HepG2 (cell line): Measurements from ENCODE around the gene GIPC3. TPM values are rescaled to one million over a fixed set of nuclear protein-coding genes. Genes with fewer than 3 reads are reported as not detected.
A peak's percentile ranks its signal among the peaks of the same experiment; 100 is the strongest.

Experiments used
- ATAC-seq: fragments of 200-7000 bp; cut with Tn5 transposase; 3 replicates; pipeline ENCODE4 v1.9.1; 2020; ENCODE audit warnings: mild to moderate bottlenecking, moderate library complexity
- BruUV-seq: library from RNA; stranded (reverse); fragments of 400-500 nt; replicated peaks from 2 replicates; lab custom pipeline; 2021; lab: Mats Ljungman, UMichigan
- CTCF ChIA-PET: fragments of 300-600 bp; formaldehyde crosslinking; extraction: SDS; loops from one replicate; lab custom pipeline; 2021; ENCODE audit warnings: low total read pairs, inconsistent platforms, low intra/inter-chr PET ratio; lab: Yijun Ruan, JAX
- POLR2A ChIA-PET: fragments of 350-600 bp; sonication (Branson Sonifier 250); formaldehyde crosslinking; loops from one replicate; lab custom pipeline; 2020; ENCODE audit warnings: antibody characterized with exemption, inconsistent platforms; lab: Yijun Ruan, JAX
- DNase-seq: peaks from one replicate; pipeline ENCODE4 v3.0.0-alpha.2; 2015; ENCODE audit warnings: low spot score
- FAIRE-seq: peaks from 3 replicates; lab custom pipeline; 2011; peaks lifted over from hg19 to GRCh38; lab: Jason Lieb, UNC
- H2AFZ ChIP-seq: one replicate; pipeline ENCODE4 v1.6.1; 2011; ENCODE audit warnings: low read length, inconsistent platforms
- H3K27ac ChIP-seq: fragments of 300-600 bp; 3 replicates; pipeline ENCODE4 v1.8.0; 2011; ENCODE audit warnings: mixed run types, mild to moderate bottlenecking, mixed read lengths, low read length, inconsistent platforms; ENCODE audit not compliant: insufficient read depth; ENCODE audit errors: extremely low read length
- H3K27me3 ChIP-seq, 2 experiments: fragments of 200-600 bp in 1 of 2; 2 replicates in 1 of 2; 3 replicates in 1 of 2; pipeline versions ENCODE4 v1.6.0 to v1.8.0; 2011; ENCODE audit warnings: low read length in 2 of 2, mild to moderate bottlenecking in 2 of 2, moderate library complexity in 2 of 2, inconsistent platforms in 1 of 2; ENCODE audit not compliant: insufficient read depth in 2 of 2, control insufficient read depth in 1 of 2
- H3K36me3 ChIP-seq, 2 experiments: fragments of 200-600 bp in 1 of 2; replicated peaks in 1 of 2; 2 replicates in 1 of 2; 3 replicates in 1 of 2; pipeline versions ENCODE4 v1.5.1 to v1.8.0; 2011; ENCODE audit warnings: low read length in 2 of 2, inconsistent platforms in 1 of 2; ENCODE audit not compliant: insufficient read depth in 2 of 2, control insufficient read depth in 1 of 2
- H3K4me1 ChIP-seq: 2 replicates; pipeline ENCODE4 v1.5.1; 2012; ENCODE audit warnings: low read length, inconsistent platforms; ENCODE audit not compliant: insufficient read depth
- H3K4me2 ChIP-seq: 2 replicates; pipeline ENCODE4 v1.6.0; 2011; ENCODE audit warnings: low read depth, low read length, inconsistent platforms
- H3K4me3 ChIP-seq, 3 experiments: fragments of 200-600 bp in 1 of 3; sonication (generic), shearing (Covaris generic) in 1 of 3; replicated peaks in 1 of 3; 2 replicates each; pipeline ENCODE4 v1.5.1; 2011 to 2016; ENCODE audit warnings: low read length in 3 of 3, inconsistent platforms in 2 of 3, low read depth in 2 of 3, mild to moderate bottlenecking in 2 of 3, control low read depth in 1 of 3, mixed read lengths in 1 of 3; ENCODE audit not compliant: insufficient read depth in 1 of 3
- H3K79me2 ChIP-seq: one replicate; pipeline ENCODE4 v1.6.1; 2011; ENCODE audit warnings: low read length, inconsistent platforms; ENCODE audit not compliant: insufficient read depth
- H3K9ac ChIP-seq: 2 replicates; pipeline ENCODE4 v1.6.0; 2011; ENCODE audit warnings: mild to moderate bottlenecking, low read depth, low read length, inconsistent platforms; ENCODE audit not compliant: insufficient read depth
- H3K9me3 ChIP-seq: 2 replicates; pipeline ENCODE4 v1.5.1; 2012; ENCODE audit warnings: mild to moderate bottlenecking, low read length
- H4K20me1 ChIP-seq: 2 replicates; pipeline ENCODE4 v1.6.0; 2011; ENCODE audit warnings: inconsistent platforms, mild to moderate bottlenecking, low read length, moderate library complexity; ENCODE audit not compliant: insufficient read depth
- ETV6 ChIP-seq: sonication (generic); formaldehyde crosslinking; conservative IDR thresholded peaks from 2 replicates; pipeline ENCODE4 v1.4.0; 2020; ENCODE audit warnings: missing genetic modification reagents
- FOSL2 ChIP-seq: sonication (generic); formaldehyde crosslinking; IDR thresholded peaks from 2 replicates; pipeline ENCODE4 v1.4.0; 2020; ENCODE audit warnings: missing genetic modification reagents
- MAZ ChIP-seq, 2 experiments: sonication (generic) in 1 of 2; formaldehyde crosslinking in 1 of 2; IDR thresholded peaks; 2 replicates each; pipeline versions ENCODE4 v1.5.0 to v1.6.1; 2012 to 2020; ENCODE audit warnings: low read depth in 2 of 2, mild to moderate bottlenecking in 2 of 2, borderline replicate concordance in 1 of 2, improper control_type of control experiment in 1 of 2, low read length in 1 of 2, missing genetic modification reagents in 1 of 2, moderate library complexity in 1 of 2
- MIXL1 ChIP-seq: IDR thresholded peaks from 2 replicates; pipeline ENCODE4 v1.6.1; 2016
- MLLT10 ChIP-seq: sonication (generic); formaldehyde crosslinking; IDR thresholded peaks from 2 replicates; pipeline ENCODE4 v1.4.0; 2020; ENCODE audit warnings: missing genetic modification reagents
- ZNF121 ChIP-seq: sonication (generic); formaldehyde crosslinking; IDR thresholded peaks from 2 replicates; pipeline ENCODE4 v1.5.0; 2020; ENCODE audit warnings: mild to moderate bottlenecking, missing genetic modification reagents
- ZNF562 ChIP-seq: sonication (generic); formaldehyde crosslinking; IDR thresholded peaks from 2 replicates; pipeline ENCODE4 v1.8.0; 2022; ENCODE audit warnings: missing genetic modification reagents, borderline replicate concordance
- ZNF652 ChIP-seq: IDR thresholded peaks from 2 replicates; pipeline ENCODE4 v1.6.1; 2016; ENCODE audit warnings: low read depth, borderline replicate concordance
- ZNF790 ChIP-seq: sonication (generic); formaldehyde crosslinking; IDR thresholded peaks from 2 replicates; pipeline ENCODE4 v1.8.0; 2022; ENCODE audit warnings: missing genetic modification reagents, mild to moderate bottlenecking, borderline replicate concordance
- WGBS: methylation state at CpG from one replicate; pipeline ENCODE4 v1.1.6; 2017; ENCODE audit warnings: low lambda C conversion rate; 5-methylcytosine and 5-hydroxymethylcytosine counted together
- in situ Hi-C: cut with HindIII; loops from 2 replicates; pipeline ENCODE4 v1.10.0; 2017; ENCODE audit warnings: low pct_unique_long_range_greater_than_20kb; ENCODE audit not compliant: extremely low pct_ligation_motif_present
- intact Hi-C: fragments of 100-400 bp; cut with micrococcal nuclease; formaldehyde crosslinking; loops from one replicate; pipeline ENCODE4 v1.10.0; 2022; ENCODE audit not compliant: unreplicated experiment
- polyA plus RNA-seq, 8 experiments: library from polyadenylated mRNA; depleted of rRNA in 3 of 8; stranded (reverse) in 7 of 8; unstranded in 1 of 8; fragments of >200 nt; fragmentation: Illumina TruSeq in 4 of 8; extraction: Trizol in 4 of 8; gene quantifications; 2 replicates each; pipeline versions ENCODE4 v1.2.1 to v1.2.3, GENCODE V29; 2011 to 2016; ENCODE audit warnings: low read depth in 4 of 8, missing spikeins in 1 of 8, mixed read lengths in 1 of 8; ENCODE audit not compliant: insufficient read depth in 1 of 8
- total RNA-seq, 5 experiments: library from RNA; depleted of rRNA; stranded (reverse); fragments of >200 nt; fragmentation: Illumina TruSeq; extraction: Trizol; gene quantifications; 2 replicates each; pipeline ENCODE4 v1.2.3, GENCODE V29; 2016; ENCODE audit warnings: low read depth in 1 of 5
- TF ChIP-seq, protein P1 (sequence below): sonication (generic); formaldehyde crosslinking; IDR thresholded peaks from 2 replicates; pipeline ENCODE4 v1.5.0; 2020; ENCODE audit warnings: missing genetic modification reagents, mild to moderate bottlenecking, borderline replicate concordance
- TF ChIP-seq, protein P2 (sequence below): IDR thresholded peaks from 2 replicates; pipeline ENCODE4 v1.6.1; 2016; ENCODE audit warnings: control low read depth
- TF ChIP-seq, protein P3 (sequence below): sonication (generic); formaldehyde crosslinking; IDR thresholded peaks from 2 replicates; pipeline ENCODE4 v1.8.1; 2023; ENCODE audit warnings: mild to moderate bottlenecking, missing genetic modification reagents

Gene GIPC3
- total and polyA plus RNA-seq, 2 of the 13 experiments (the other 11 are each of a cell fraction or from before 2014, with no cell fraction given), result 0.05 TPM; not detected in 1

DNA sequence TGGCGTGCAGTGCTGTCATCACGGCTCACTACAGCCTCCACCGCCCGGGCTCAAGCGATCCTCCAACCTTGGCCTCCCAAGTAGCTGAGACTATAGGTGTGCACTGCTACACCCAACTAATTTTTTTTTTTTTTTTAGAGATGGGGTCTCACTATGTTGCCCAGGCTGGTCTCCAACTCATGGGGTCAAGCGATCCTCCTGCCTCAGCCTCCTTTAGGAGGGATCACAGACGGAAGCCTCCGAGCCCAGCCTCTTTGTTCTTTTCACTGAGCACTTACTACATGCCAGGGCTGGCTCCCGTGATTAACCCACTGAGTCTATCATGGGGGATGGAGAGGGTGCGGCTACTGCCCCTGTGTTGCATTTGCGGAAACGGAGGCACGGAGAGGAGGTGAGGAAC, 54.2 kb downstream of the GIPC3 start:
- Histone ChIP-seq H3K4me3 (no peak overlapping the region), H3K79me2 (no peaks in the 10 kb centered on the region), H3K9ac (no peak overlapping the region), H3K27me3 (no peaks in the 10 kb centered on the region), H3K9me3 (no peaks in the 10 kb centered on the region), H3K4me2 (no peak overlapping the region), H3K36me3 (peaks cover 2 to 3% of the 10 kb centered on the region in 2 experiments; a peak in 2 of 5 replicates), H4K20me1 (no peaks in the 10 kb centered on the region), H2AFZ (no peak overlapping the region), H3K27ac (no peak overlapping the region), H3K4me1 (no peaks in the 10 kb centered on the region)
- FAIRE-seq (no peak), DNase-seq (no peak), ATAC-seq (no peak)
- in situ Hi-C loops, result no loop called here
- CTCF ChIA-PET, result no interaction called here
- WGBS, result 98% methylated on average over 13 of the region's 13 CpGs
- TF ChIP-seq MIXL1 (no peak), ZNF121 (CRISPR knock-in tag) (0 out of 2 replicates have a peak, but pooled peaks have one; percentile 18)
- TF ChIP-seq, protein P1, sequence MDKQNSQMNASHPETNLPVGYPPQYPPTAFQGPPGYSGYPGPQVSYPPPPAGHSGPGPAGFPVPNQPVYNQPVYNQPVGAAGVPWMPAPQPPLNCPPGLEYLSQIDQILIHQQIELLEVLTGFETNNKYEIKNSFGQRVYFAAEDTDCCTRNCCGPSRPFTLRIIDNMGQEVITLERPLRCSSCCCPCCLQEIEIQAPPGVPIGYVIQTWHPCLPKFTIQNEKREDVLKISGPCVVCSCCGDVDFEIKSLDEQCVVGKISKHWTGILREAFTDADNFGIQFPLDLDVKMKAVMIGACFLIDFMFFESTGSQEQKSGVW (CRISPR knock-in tag), result no peak
- BruUV-seq, result no TSS peak
- intact Hi-C loops, result no loop called here
- POLR2A ChIA-PET, result no interaction called here

DNA sequence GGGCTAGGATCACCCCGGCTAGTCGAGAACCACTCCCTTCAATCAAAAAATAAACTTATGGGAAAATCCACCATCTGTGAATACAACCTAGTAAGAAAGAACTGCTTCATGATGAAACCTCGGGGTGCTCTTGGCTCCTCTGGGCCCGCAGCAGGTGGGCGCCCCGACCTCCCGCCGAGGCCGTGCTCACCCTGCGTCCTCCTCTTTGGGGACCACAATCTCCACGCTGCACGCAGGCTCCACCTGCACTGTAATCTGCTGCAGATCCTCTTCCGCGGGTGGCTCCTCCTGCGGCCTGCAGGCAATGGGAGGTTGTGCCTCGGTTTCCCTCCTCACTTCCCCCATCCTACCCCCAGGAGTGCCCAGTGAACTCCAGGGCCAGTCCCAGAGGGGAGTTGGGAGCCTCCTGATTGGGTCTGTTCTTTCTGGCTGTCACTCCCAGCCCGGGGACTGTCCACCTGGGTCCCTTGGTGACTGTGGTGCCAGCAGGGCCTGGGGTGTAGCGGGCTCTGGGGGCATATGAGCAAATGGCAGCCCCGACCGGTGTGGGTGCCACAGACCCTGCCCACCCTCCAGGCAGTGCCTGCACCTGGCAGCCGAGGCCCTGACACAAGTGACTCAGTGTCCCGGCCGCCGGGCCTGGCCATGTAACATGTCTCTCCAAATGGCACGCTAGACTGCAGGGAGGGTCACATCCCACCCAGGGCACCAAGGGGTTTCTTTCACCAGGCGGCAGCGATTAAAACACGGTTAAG, 56.4 kb downstream of the GIPC3 start:
- ChIA-PET POLR2A (no interaction called here), CTCF (no interaction called here)
- H3K4me2 ChIP-seq, result no peak overlapping the region
- FAIRE-seq (no peak), DNase-seq (no peak), ATAC-seq (no peak)
- BruUV-seq, result no TSS peak
- peaks cover 3% of the 10 kb centered on the region in 2 experiments; a peak in 2 of 5 replicates for H3K36me3 ChIP-seq
- no peak overlapping the region for H3K27ac ChIP-seq
- H3K9me3 ChIP-seq, result no peaks in the 10 kb centered on the region
- in situ Hi-C loops (no loop called here), intact Hi-C loops (no loop called here)
- WGBS, result 98% methylated on average over 23 of the region's 28 CpGs
- no peaks in the 10 kb centered on the region for H4K20me1 ChIP-seq
- H3K4me3 ChIP-seq, result no peak overlapping the region
- TF ChIP-seq ETV6 (CRISPR knock-in tag) (no peak), MLLT10 (no peak), FOSL2 (CRISPR knock-in tag) (no peak), ZNF652 (CRISPR knock-in tag) (no peak), ZNF790 (CRISPR knock-in tag) (no peak), ZNF562 (CRISPR knock-in tag) (no peak), MAZ (IDR thresholded peaks at IDR 0.05; ENCODE audit: borderline replicate concordance, low read depth, low read length) (no peak), MAZ (CRISPR knock-in tag; IDR thresholded peaks at IDR 0.05; ENCODE audit: low read depth) (no peak)
- TF ChIP-seq, protein P2, sequence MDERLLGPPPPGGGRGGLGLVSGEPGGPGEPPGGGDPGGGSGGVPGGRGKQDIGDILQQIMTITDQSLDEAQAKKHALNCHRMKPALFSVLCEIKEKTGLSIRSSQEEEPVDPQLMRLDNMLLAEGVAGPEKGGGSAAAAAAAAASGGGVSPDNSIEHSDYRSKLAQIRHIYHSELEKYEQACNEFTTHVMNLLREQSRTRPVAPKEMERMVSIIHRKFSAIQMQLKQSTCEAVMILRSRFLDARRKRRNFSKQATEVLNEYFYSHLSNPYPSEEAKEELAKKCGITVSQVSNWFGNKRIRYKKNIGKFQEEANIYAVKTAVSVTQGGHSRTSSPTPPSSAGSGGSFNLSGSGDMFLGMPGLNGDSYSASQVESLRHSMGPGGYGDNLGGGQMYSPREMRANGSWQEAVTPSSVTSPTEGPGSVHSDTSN, result no peak
- TF ChIP-seq, protein P3, sequence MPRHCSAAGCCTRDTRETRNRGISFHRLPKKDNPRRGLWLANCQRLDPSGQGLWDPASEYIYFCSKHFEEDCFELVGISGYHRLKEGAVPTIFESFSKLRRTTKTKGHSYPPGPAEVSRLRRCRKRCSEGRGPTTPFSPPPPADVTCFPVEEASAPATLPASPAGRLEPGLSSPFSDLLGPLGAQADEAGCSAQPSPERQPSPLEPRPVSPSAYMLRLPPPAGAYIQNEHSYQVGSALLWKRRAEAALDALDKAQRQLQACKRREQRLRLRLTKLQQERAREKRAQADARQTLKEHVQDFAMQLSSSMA (CRISPR knock-in tag), result no peak
- no peak overlapping the region for H3K9ac ChIP-seq
- no peaks in the 10 kb centered on the region for H3K79me2 ChIP-seq
- H3K27me3 ChIP-seq, result no peaks in the 10 kb centered on the region
- no peak overlapping the region for H2AFZ ChIP-seq
- no peaks in the 10 kb centered on the region for H3K4me1 ChIP-seq
